Right cardiac atrium (tissue), 5 donors: ENCODE results near the gene ZNF22. TPM values are rescaled to one million over a fixed set of nuclear protein-coding genes. Genes with fewer than 3 reads are reported as not detected.

Source experiments
- ATAC-seq, 2 donors: fragments of 200-7000 bp; cut with Tn5 transposase; one replicate each; pipeline versions ENCODE4 v1.8.0 to v1.9.1; 2020; ENCODE audit warnings: moderate library complexity in 2 of 2, mild to moderate bottlenecking in 1 of 2
- DNase-seq, 3 donors: peaks; one replicate each; pipeline ENCODE4 v3.0.0-alpha.2; 2020
- H3K27ac ChIP-seq: one replicate; pipeline ENCODE4 v1.5.1; 2013; ENCODE audit warnings: mild to moderate bottlenecking, low read length, control low read depth, moderate library complexity
- H3K27me3 ChIP-seq: one replicate; pipeline ENCODE4 v1.6.1; 2013; ENCODE audit not compliant: control insufficient read depth, insufficient read depth
- H3K4me1 ChIP-seq: one replicate; pipeline ENCODE4 v1.6.1; 2013; ENCODE audit warnings: low read length; ENCODE audit not compliant: control insufficient read depth, insufficient read depth
- H3K4me3 ChIP-seq: one replicate; pipeline ENCODE4 v1.5.1; 2013; ENCODE audit warnings: low read length, control low read depth
- H3K9me3 ChIP-seq: one replicate; pipeline ENCODE4 v1.6.1; 2013; ENCODE audit warnings: low read length; ENCODE audit not compliant: control insufficient read depth
- WGBS: extraction: QIAGEN DNeasy Blood & Tissue Kit; methylation state at CpG from one replicate; pipeline ENCODE4 v1.1.7; 2013; 5-methylcytosine and 5-hydroxymethylcytosine counted together
- intact Hi-C, 4 donors: fragments of 100-400 bp; cut with DNase I; formaldehyde crosslinking; loops; one replicate each; pipeline versions ENCODE4 v1.11.0 to v1.14.0; 2022 to 2023
- polyA plus RNA-seq: library from polyadenylated mRNA; stranded (reverse); fragments of 200-250 nt; gene quantifications from one replicate; pipeline ENCODE4 v1.2.3, GENCODE V29; 2013
- total RNA-seq, 4 donors: library from RNA; stranded (reverse); fragmentation: NEBNext Ultra II Directional; extraction: Animal tissue kit (Norgen Biotek cat#: 25700); gene quantifications; one replicate each; pipeline ENCODE4 v1.2.1, GENCODE V29; 2021
- donor health status: healthy with polysubstance abuse.
- donor health status: DM: no; HTN: yes; CAD: no.
- donor health status: DM: no; HTN: no; CAD: no.
- donor health status: DM: no; HTN: yes; CAD: no; lungs with severe emphysema.
- donor health status: DM: yes; HTN: yes; CAD: no.

Gene ZNF22
- total and polyA plus RNA-seq, 5 donors, result 14.8 to 20.7 (median 19.2) TPM

- Histone ChIP-seq H3K27me3 (no peaks in the 10 kb centered on the region), H3K27ac (no peak overlapping the region), H3K4me3 (no peak overlapping the region), H3K9me3 (no peaks in the 10 kb centered on the region), H3K4me1 (no peaks in the 10 kb centered on the region)
- whole genome bisulfite sequencing, result 50% methylated on average over 7 of the region's 7 CpGs
- ATAC-seq (no peak), DNase-seq (no peak)
- intact Hi-C loops, result no loop called here
These were observed 43.6 kb downstream of the ZNF22 start for GRCh38 chr10:45044290-45044689.

DNA sequence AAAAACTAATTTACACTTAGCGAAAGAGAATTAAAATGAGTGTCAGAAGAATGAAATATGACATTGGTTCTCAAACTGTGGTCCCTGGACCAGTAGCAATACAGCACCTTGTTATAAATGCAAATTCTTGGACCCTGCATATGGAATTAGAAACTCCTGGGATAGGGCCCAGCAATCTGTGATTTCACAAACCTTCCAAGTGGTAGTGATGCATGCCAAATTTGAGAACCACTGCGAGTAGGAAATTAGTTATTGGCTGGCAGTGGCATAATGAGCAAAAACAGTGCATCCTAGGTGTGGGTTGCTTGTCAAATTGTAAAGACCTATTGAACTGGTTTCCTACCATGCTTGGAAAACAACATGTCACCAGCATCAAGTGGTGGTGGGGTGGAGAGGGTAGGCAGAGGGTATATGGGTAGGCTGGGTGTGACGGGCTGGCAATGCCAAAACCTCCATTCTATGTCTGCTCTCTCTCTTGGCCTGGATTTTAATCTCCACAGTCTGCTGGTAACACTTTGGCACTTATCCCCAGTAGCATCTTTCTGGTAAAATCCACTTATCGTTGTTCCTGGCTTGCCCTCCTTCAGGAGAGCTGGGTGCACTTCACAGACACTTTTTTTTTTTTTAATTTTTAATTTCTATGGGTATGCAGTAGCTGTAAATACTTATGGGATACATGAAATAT lies 50.0 kb downstream of the ZNF22 start:
- intact Hi-C loops, result no loop called here
- no peak for ATAC-seq
- no peaks in the 10 kb centered on the region for H3K4me1 ChIP-seq
- DNase-seq, result no peak
- 65% methylated on average over 4 of the region's 4 CpGs for WGBS
- H3K27me3 ChIP-seq, result no peaks in the 10 kb centered on the region
- no peaks in the 10 kb centered on the region for H3K9me3 ChIP-seq
- H3K4me3 ChIP-seq, result no peak overlapping the region
- no peak overlapping the region for H3K27ac ChIP-seq

GRCh38 chr10:45052700-45053099 lies 52.0 kb downstream of the ZNF22 start:
- 48% methylated on average over 1 of the region's 1 CpG for WGBS

GRCh38 chr10:45053569-45054100 lies 52.9 kb downstream of the ZNF22 start:
- Histone ChIP-seq H3K9me3 (no peaks in the 10 kb centered on the region), H3K4me1 (no peaks in the 10 kb centered on the region), H3K27ac (no peak overlapping the region), H3K4me3 (no peak overlapping the region), H3K27me3 (no peaks in the 10 kb centered on the region)
- 75% methylated on average over 1 of the region's 1 CpG for WGBS
- intact Hi-C loops, result no loop called here
- DNase-seq (no peak), ATAC-seq (no peak)

More at GRCh38 chr10:45052700-45053099, 52.0 kb downstream of the ZNF22 start:
- Histone ChIP-seq H3K4me1 (no peaks in the 10 kb centered on the region), H3K9me3 (no peaks in the 10 kb centered on the region), H3K27me3 (no peaks in the 10 kb centered on the region), H3K4me3 (no peak overlapping the region), H3K27ac (no peak overlapping the region)
- no peak for ATAC-seq
- intact Hi-C loops, result no loop called here
- DNase-seq, result no peak

Other genes with a start within 250 kb of the ZNF22 start
- under 1 TPM in 3 of 4 donors, not detected in 1; 0.23 to 0.71 (median 0.29) TPM for gene TMEM72, start 89.6 kb upstream of the ZNF22 start, total RNA-seq
- gene TMEM72, start 89.6 kb upstream of the ZNF22 start, polyA plus RNA-seq, result 0.14 TPM
- gene RASSF4, start 41.1 kb upstream of the ZNF22 start, total RNA-seq, result 10 to 100 TPM; 57.9 to 92.1 (median 76.3) TPM
- gene RASSF4, start 41.1 kb upstream of the ZNF22 start, polyA plus RNA-seq, result 45.4 TPM
- 10 to 100 TPM; 18.8 to 43.8 (median 23.8) TPM for gene DEPP1, start 22.1 kb upstream of the ZNF22 start, total RNA-seq
- 32.5 TPM for gene DEPP1, start 22.1 kb upstream of the ZNF22 start, polyA plus RNA-seq